CD4-positive, alpha-beta T cell treated with Interferon gamma for 1 hour (primary cell): Measurements from ENCODE around the gene NKX1-2.
A peak's percentile ranks its signal among the peaks of the same experiment; 100 is the strongest.
"Not testable (repeated sequence)": the region's sequence is repeated elsewhere in the genome, so short reads cannot be mapped to it uniquely, and the experiment has no call there.

Experiments
- DNase-seq: peaks from one replicate; pipeline ENCODE4 v3.0.0-alpha.2; 2020

Gene NKX1-2

GRCh38 chr10:124449170-124450011 lies 444 bp downstream of the NKX1-2 start:
- no peak for DNase-seq

- DNase-seq = no peak
Measured at GRCh38 chr10:124448696-124449169, 1.1 kb downstream of the NKX1-2 start.

GRCh38 chr10:124447751-124448466 lies 1.9 kb downstream of the NKX1-2 start:
- no peak for DNase-seq

DNA sequence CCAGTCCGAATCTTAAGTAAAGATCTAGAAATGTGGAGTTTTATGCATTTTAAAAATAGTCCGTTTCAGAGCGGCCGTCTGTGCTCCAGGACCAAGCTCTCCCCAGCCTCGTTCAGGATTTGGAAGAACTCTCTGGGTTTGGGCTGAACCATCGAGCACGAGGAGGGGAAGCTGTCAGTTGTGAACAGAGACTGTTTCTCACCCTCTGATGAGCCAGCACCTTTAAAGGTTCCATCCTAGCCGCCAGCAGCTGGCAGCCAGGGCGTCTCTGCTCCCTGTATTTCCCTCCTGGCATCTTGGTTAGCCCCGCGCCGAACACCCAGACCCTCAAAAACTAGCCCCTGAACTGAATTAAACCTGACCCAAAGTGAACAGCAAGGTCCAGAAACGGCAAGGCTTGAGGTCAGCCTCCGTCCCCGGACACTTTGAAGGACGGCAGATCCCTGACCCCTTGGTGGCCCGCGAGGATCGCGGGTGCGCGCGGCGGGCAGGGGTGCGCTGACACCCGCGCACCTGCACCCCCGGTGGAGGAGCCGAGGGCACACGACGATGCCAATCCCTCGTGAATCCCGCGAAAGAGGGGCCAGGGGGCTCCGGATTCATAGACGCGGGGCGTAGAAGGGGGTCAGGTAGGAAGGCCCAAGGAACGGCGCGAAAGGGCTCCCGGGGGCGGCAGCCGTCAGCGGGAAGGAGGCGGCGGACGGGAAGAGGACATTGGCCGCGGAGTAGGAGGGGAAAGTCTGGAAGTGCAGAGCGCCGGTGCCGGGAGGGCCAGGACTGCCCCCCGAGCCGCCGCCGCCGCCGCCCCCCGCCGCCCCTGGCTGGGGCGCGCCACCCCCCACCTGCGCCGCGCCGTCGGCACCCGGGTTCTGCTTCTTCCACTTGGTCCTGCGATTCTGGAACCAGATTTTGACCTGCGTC lies 2.7 kb downstream of the NKX1-2 start:
- DNase-seq = no peak

GRCh38 chr10:124441694-124442093 lies 8.1 kb downstream of the NKX1-2 start:
- not testable (repeated sequence) for DNase-seq

GRCh38 chr10:124436191-124436638 lies 13.6 kb downstream of the NKX1-2 start:
- no peak for DNase-seq

DNA sequence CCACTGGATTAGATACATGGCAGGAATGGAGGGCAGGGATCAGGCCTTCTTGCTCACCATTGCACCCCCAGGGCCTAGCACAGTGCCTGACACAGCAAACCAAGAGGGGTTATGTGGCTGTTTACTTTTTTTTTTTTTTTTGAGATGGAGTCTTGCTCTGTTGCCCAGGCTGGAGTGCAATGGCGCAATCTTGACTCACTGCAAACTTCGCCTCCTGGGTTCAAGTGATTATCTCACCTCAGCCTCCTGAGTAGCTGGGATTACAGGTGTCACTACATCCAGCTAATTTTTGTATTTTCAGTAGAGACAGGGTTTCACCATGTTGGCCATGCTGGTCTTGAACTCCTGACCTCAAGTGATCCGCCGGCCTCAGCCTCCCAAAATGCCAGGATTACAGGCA lies 14.2 kb downstream of the NKX1-2 start:
- not testable (repeated sequence) for DNase-seq

DNA sequence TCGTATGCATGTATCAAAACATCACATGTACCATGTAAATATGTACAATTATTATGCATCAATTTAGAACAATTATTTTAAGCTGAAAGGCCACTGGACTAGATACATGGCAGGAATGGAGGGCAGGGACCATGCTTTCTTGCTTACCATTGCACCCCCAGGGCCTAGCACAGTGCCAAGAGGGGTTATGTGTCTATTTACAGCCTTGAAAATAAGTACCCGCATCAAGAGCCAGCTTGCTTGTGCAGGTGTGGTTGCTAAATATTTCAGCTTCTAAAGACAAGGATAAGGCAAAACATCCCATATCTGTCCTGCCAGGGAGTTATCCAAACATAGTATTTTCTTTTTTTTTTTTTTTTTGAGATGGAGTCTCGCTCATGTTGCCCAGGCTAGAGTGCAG lies 16.4 kb downstream of the NKX1-2 start:
- no peak for DNase-seq

DNA sequence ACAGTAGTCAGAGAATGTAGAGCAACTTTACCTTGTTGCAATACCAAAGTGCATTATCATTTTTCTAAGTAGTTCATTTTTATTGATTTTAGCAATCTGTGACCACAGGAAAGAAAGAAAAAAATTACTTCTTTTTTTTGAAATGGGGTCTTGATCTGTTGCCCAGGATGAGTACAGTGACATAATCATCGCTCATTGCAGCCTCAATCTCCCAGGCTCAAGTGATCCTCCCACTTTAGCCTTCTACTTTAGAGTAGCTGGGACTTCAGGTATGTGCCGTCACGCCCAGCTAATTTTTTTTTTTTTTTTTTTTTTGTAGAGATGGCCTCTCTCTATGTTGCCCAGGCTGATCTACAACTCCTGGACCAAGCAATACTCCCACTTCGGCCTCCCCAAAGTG lies 19.8 kb downstream of the NKX1-2 start:
- no peak for DNase-seq

DNA sequence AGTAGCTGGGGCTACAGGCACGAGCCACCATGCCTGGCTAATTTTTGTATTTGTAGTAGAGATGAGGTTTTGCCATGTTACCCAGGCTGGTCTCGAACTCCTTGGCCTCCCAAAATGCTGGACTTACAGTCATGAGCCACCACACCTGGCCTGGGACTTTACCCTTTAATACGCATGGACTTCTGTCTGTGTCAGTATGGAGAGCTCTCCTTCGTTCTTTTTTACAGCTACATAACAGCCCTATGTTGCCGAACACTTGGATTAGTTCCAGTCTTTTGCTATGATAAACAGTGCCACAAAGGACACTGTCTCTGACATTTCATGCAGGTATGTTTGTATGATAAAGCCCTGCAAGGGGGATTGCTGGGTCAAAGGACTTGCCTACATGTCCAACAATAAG lies 20.3 kb downstream of the NKX1-2 start:
- DNase-seq = no peak

GRCh38 chr10:124428207-124428777 lies 21.5 kb downstream of the NKX1-2 start:
- no peak for DNase-seq

- DNase-seq = no peak
Measured at GRCh38 chr10:124425227-124425962, 24.4 kb downstream of the NKX1-2 start.

GRCh38 chr10:124423813-124424212 lies 26.0 kb downstream of the NKX1-2 start:
- no peak for DNase-seq

DNA sequence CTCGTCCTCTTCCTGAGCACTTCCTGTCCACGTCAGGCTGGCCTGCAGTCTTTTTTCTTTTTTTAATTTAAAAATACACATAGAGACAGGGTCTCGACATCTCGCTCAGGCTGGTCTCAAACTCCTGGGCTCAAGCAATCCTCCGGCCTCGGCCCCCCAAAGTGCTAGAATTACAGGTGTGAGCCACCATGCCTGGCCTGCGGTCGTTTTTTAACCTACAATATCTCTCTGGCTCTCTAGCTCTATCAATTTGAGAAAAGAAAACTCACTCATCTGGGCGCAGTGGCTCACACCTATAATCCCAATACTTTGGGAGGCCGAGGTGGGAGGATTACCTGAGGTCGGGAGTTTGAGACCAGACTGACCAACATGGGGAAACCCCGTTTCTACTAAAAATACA lies 27.1 kb downstream of the NKX1-2 start:
- DNase-seq = no peak

- no peak for DNase-seq
Measured at GRCh38 chr10:124420254-124420653, 29.6 kb downstream of the NKX1-2 start.

GRCh38 chr10:124419635-124420034 lies 30.2 kb downstream of the NKX1-2 start:
- DNase-seq = no peak

- peak; percentile 96 for DNase-seq
Measured at GRCh38 chr10:124418726-124419501, 30.9 kb downstream of the NKX1-2 start, which contains the start of gene OAT. TSS of gene OAT (minus strand) at chr10:124418923. CDS start at chr10:124412171, 6,752 bp downstream.

GRCh38 chr10:124417895-124418725 lies 31.7 kb downstream of the NKX1-2 start:
- peak; percentile 31 for DNase-seq

DNA sequence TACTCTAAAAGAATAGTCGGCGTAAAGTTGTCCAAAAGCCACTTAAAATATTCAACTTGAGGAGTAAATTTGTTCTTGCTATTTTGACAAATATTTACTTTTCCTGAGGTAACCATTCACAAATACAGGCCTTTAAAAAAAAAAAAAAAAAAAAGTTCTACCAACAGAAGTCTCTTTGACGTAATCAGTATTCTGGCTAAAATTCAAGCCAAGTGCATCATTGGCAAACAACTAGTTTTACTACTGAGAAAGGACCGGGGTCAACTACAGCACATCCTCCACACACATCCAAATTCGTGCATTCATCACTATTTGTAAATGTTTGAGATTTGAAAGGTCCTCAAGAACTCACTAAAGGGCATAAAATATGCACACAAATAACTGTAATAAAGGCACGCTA lies 33.1 kb downstream of the NKX1-2 start:
- no peak for DNase-seq

GRCh38 chr10:124415210-124415609 lies 34.6 kb downstream of the NKX1-2 start:
- no peak for DNase-seq
